Measurements from ENCODE around the gene TPP1. TPM values are rescaled to one million over a fixed set of nuclear protein-coding genes. Genes with fewer than 3 reads are reported as not detected.

TPP1 gene
- total and polyA plus RNA-seq, 9 of the 15 experiments (the other 6 are each of a cell fraction or from before 2014, with no cell fraction given): 7.5 to 75.8 (median 15.7) TPM

DNA sequence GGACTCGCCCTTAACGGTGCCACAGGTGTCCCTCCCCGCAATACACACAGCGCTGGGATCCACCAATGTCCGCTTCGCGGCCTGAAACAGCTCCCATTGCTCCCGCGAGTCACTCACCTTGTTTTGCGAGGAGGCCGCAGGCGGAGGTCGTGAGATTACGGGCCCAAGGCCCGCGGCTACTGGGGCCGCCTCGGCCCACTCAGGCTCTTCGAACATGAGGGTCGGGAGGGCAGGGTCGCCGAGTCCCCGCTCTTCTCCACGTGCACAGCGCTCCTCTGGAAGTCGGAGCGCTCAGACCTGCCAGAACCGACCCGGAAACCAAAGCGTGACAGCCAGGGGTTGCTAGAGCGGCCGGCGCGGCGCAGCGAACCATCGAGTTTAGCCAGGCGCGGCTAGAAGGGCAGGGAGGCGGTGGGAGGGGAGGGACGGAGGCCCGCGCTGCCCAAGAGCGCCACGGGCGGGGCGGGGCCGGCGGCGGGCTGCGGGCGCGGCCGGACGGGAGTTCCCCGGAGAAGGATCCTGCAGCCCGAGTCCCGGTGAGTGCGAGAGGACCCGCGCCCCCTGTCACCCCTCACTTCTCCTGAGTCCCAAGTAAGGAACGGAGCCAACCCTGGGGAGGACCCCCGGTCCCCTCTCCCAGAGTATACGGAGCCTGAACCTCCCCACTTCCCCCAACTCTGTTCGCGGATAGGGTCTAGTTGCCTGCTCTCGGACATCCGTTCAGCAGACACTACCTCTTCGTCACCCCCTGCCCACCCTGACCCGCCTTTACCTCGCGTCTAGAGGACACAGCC, 15.7 kb downstream of the TPP1 start, which contains the start of the genes ILK and RRP8 (continued):
- TF ChIP-seq, protein P1, sequence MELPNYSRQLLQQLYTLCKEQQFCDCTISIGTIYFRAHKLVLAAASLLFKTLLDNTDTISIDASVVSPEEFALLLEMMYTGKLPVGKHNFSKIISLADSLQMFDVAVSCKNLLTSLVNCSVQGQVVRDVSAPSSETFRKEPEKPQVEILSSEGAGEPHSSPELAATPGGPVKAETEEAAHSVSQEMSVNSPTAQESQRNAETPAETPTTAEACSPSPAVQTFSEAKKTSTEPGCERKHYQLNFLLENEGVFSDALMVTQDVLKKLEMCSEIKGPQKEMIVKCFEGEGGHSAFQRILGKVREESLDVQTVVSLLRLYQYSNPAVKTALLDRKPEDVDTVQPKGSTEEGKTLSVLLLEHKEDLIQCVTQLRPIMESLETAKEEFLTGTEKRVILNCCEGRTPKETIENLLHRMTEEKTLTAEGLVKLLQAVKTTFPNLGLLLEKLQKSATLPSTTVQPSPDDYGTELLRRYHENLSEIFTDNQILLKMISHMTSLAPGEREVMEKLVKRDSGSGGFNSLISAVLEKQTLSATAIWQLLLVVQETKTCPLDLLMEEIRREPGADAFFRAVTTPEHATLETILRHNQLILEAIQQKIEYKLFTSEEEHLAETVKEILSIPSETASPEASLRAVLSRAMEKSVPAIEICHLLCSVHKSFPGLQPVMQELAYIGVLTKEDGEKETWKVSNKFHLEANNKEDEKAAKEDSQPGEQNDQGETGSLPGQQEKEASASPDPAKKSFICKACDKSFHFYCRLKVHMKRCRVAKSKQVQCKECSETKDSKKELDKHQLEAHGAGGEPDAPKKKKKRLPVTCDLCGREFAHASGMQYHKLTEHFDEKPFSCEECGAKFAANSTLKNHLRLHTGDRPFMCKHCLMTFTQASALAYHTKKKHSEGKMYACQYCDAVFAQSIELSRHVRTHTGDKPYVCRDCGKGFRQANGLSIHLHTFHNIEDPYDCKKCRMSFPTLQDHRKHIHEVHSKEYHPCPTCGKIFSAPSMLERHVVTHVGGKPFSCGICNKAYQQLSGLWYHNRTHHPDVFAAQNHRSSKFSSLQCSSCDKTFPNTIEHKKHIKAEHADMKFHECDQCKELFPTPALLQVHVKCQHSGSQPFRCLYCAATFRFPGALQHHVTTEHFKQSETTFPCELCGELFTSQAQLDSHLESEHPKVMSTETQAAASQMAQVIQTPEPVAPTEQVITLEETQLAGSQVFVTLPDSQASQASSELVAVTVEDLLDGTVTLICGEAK (IDR thresholded peaks at IDR 0.05): peak; percentile 53; the same call in 1 of the 2 replicates
- TF ChIP-seq, protein P1 (CRISPR knock-in tag; IDR thresholded peaks at IDR 0.05): no peak
- TF ChIP-seq CHCHD3 (CRISPR knock-in tag; IDR thresholded peaks at IDR 0.05) (no peak), ZNF12 (CRISPR knock-in tag; IDR thresholded peaks at IDR 0.05) (peak; percentile 78), GATAD2B (IDR thresholded peaks at IDR 0.05; ENCODE audit: borderline replicate concordance) (peak; percentile 89; the same call in 1 of the 2 replicates), ZNF764 (CRISPR knock-in tag; IDR thresholded peaks at IDR 0.05; ENCODE audit: low read depth) (no peak), ZFP36 (IDR thresholded peaks at IDR 0.05; ENCODE audit: low read depth, low read length, partially characterized antibody) (no peak), ETV5 (CRISPR knock-in tag; IDR thresholded peaks at IDR 0.05; ENCODE audit: low read depth) (peak; percentile 81; the same call in 1 of the 2 replicates), ZNF75A (CRISPR knock-in tag; IDR thresholded peaks at IDR 0.05) (no peak), ATF1 (CRISPR knock-in tag; IDR thresholded peaks at IDR 0.05) (no peak), ATF1 (tag; IDR thresholded peaks at IDR 0.05) (peak; percentile 66; the same call in 1 of the 2 replicates), SAP30 (IDR thresholded peaks at IDR 0.05; ENCODE audit: borderline replicate concordance, insufficient read depth, low read depth, low read length, poor library complexity, severe bottlenecking) (peak; percentile 93)
- TF ChIP-seq, protein P2, sequence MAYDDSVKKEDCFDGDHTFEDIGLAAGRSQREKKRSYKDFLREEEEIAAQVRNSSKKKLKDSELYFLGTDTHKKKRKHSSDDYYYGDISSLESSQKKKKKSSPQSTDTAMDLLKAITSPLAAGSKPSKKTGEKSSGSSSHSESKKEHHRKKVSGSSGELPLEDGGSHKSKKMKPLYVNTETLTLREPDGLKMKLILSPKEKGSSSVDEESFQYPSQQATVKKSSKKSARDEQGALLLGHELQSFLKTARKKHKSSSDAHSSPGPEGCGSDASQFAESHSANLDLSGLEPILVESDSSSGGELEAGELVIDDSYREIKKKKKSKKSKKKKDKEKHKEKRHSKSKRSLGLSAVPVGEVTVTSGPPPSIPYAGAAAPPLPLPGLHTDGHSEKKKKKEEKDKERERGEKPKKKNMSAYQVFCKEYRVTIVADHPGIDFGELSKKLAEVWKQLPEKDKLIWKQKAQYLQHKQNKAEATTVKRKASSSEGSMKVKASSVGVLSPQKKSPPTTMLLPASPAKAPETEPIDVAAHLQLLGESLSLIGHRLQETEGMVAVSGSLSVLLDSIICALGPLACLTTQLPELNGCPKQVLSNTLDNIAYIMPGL (CRISPR knock-in tag; IDR thresholded peaks at IDR 0.05): peak; percentile 25; the same call in 1 of the 2 replicates
- TF ChIP-seq, protein P3, sequence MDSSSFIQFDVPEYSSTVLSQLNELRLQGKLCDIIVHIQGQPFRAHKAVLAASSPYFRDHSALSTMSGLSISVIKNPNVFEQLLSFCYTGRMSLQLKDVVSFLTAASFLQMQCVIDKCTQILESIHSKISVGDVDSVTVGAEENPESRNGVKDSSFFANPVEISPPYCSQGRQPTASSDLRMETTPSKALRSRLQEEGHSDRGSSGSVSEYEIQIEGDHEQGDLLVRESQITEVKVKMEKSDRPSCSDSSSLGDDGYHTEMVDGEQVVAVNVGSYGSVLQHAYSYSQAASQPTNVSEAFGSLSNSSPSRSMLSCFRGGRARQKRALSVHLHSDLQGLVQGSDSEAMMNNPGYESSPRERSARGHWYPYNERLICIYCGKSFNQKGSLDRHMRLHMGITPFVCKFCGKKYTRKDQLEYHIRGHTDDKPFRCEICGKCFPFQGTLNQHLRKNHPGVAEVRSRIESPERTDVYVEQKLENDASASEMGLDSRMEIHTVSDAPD (CRISPR knock-in tag; IDR thresholded peaks at IDR 0.05): no peak

Measured in K562 (cell line).